ENCODE measurements around the gene LIG3. TPM values are rescaled to one million over a fixed set of nuclear protein-coding genes. Genes with fewer than 3 reads are reported as not detected.

The LIG3 gene
- total RNA-seq = 29.2 and 44.0 TPM in 2 replicates

DNA sequence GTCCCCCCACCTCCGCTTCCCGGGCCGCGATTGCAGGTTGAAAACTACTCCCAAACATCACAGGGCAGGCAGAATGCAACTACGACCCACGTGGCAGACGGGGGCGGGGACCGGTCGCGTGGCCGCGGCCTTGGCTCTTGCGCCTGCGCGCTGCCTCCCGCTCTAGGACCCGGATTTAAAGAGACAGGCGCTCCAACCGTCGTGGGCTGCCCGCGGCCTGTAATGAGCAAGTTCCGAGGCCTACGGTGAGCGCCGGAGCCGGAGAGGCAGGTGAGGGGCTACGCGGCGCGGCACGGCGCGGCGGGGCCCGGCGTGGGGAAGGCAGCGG lies at the start of gene LIG3:
TSS of gene LIG3 (plus strand) at position 160 of the 328 bp plus-strand sequence. CDS start 2,494 bp downstream, outside the sequence.

DNA sequence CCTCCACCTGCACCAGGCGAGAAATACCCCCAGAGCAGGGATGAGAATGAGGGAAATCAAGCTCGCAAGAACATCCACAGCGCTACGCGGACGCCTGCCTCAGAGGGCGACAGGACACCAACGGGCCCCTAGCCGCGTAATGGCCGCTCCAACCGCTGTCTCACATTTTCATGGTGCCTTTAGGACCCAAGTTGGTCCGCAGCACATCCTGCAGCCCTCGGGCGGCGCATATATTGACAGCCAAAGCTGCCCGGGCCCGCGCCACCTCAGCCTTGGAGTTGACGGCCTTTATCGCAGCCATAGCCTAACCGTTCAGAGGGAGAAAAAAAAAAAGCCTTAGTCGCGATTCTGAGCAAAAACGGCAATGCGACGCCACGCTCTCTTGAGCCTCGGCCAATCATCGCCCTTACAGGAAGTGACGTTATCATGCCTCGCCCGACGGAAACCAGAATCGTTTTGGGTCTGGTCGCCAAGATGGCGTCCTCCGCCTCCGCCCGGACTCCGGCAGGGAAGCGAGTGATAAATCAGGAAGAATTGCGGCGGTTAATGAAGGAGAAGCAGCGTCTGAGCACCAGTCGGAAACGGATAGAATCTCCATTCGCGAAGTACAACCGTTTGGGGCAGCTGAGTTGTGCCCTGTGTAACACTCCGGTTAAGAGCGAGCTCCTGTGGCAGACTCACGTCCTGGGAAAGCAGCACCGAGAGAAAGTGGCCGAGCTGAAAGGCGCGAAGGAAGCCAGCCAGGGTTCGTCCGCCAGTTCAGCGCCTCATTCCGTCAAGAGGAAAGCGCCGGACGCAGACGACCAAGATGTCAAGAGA lies 19.0 kb upstream of the LIG3 start, which contains the start of the genes CCT6B and ZNF830:
TSS of gene CCT6B (minus strand) at position 368 of the 819 bp plus-strand sequence. CDS start at position 301, 67 bp downstream.
TSS of gene ZNF830 (plus strand) at position 448 of the 819 bp plus-strand sequence. CDS start at position 475, 27 bp downstream.

Other genes with a start within 250 kb of the LIG3 start
- gene CCT6B, start 19.1 kb upstream of the LIG3 start, total RNA-seq = 0.33 and 0.38 TPM in 2 replicates
- 4.4 and 4.6 TPM in 2 replicates for gene ZNF830, start 19.0 kb upstream of the LIG3 start, total RNA-seq
- 21.2 and 29.8 TPM in 2 replicates for gene RFFL, start 83.2 kb downstream of the LIG3 start, total RNA-seq
- gene RAD51D, start 139.3 kb downstream of the LIG3 start, total RNA-seq = 9.1 and 10.9 TPM in 2 replicates
- gene FNDC8, start 141.1 kb downstream of the LIG3 start, total RNA-seq = not detected in 2 replicates
- 18.3 and 32.9 TPM in 2 replicates for gene NLE1, start 161.8 kb downstream of the LIG3 start, total RNA-seq
- not detected in 2 replicates for gene UNC45B, start 167.3 kb downstream of the LIG3 start, total RNA-seq
- gene SLC35G3, start 213.9 kb downstream of the LIG3 start, total RNA-seq = not detected in 2 replicates

Data from mesangial cell (primary cell).